Measurements from ENCODE around the gene TUT4. TPM values are rescaled to one million over a fixed set of nuclear protein-coding genes. Genes with fewer than 3 reads are reported as not detected.
A peak's percentile ranks its signal among the peaks of the same experiment; 100 is the strongest.

TUT4 gene
- total RNA-seq, 2 experiments from 2014 or later, result 88.0 to 101 TPM

- H3K27me3 Mint-ChIP-seq, result no peaks in the 10 kb centered on the region
- no peaks in the 10 kb centered on the region for H3K4me1 Mint-ChIP-seq
- no peak overlapping the region for H3K27ac Mint-ChIP-seq
- no peak overlapping the region for H3K4me3 Mint-ChIP-seq
- ChIA-PET CTCF (interaction anchor here (0.5 to 1.5 kb wide), 3 partner anchors 11 to 180 kb away, joined by 3 to 4 read pairs (median 3); no protein-coding TSS in a partner anchor), POLR2A (no interaction called here)
- DNase-seq, result no peak
- no peaks in the 10 kb centered on the region for H3K9me3 Mint-ChIP-seq
- peaks cover 49% of the 10 kb centered on the region for H3K36me3 Mint-ChIP-seq (ENCODE audit: low read depth)
Measured at GRCh38 chr1:52435211-52435610, 117.7 kb downstream of the TUT4 start.

DNA sequence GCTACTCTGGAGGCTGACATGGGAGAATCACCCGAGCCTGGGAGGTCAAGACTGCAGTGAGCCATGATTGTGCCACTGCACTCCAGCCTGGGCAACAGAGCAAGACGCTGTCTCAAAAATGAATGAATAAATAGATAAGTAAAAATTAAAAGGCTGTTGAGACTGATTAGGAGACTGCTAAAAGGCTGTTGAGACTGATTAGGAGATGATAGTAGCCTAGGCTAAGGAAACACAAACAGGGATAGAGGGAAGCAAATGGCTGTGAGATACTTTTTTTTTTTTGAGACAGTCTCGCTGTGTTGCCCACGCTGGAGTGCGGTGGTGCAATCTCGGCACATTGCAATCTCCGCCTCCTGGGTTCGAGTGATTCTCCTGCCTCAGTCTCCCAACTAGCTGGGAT is 120.1 kb downstream of the TUT4 start:
- Mint-ChIP-seq H3K4me1 (no peaks in the 10 kb centered on the region), H3K27me3 (no peaks in the 10 kb centered on the region), H3K27ac (no peak overlapping the region), H3K4me3 (no peak overlapping the region), H3K36me3 (ENCODE audit: low read depth) (peaks cover 51% of the 10 kb centered on the region), H3K9me3 (no peaks in the 10 kb centered on the region)
- ChIA-PET CTCF (no interaction called here), POLR2A (no interaction called here)
- DNase-seq, result no peak

GRCh38 chr1:52427152-52427551 is 125.7 kb downstream of the TUT4 start:
- peaks cover 39% of the 10 kb centered on the region for H3K4me1 Mint-ChIP-seq
- no peak overlapping the region for H3K27ac Mint-ChIP-seq
- POLR2A ChIA-PET, result no interaction called here
- CTCF ChIA-PET, result interaction anchor here (1.0 kb wide), 1 partner anchor 10 kb away, joined by 3 read pairs; no protein-coding TSS in a partner anchor
- H3K36me3 Mint-ChIP-seq (ENCODE audit: low read depth), result peaks cover 60% of the 10 kb centered on the region
- H3K9me3 Mint-ChIP-seq, result no peaks in the 10 kb centered on the region
- H3K4me3 Mint-ChIP-seq, result no peak overlapping the region
- no peak for DNase-seq
- H3K27me3 Mint-ChIP-seq, result no peaks in the 10 kb centered on the region

- Mint-ChIP-seq H3K27me3 (no peaks in the 10 kb centered on the region), H3K27ac (peak overlapping the region; percentile 99), H3K4me1 (peaks cover 43% of the 10 kb centered on the region), H3K9me3 (no peaks in the 10 kb centered on the region), H3K36me3 (ENCODE audit: low read depth) (peaks cover 63% of the 10 kb centered on the region), H3K4me3 (no peak overlapping the region)
- DNase-seq, result no peak
- ChIA-PET CTCF (no interaction called here), POLR2A (no interaction called here)
Measured at GRCh38 chr1:52426371-52426770, 126.5 kb downstream of the TUT4 start.

DNA sequence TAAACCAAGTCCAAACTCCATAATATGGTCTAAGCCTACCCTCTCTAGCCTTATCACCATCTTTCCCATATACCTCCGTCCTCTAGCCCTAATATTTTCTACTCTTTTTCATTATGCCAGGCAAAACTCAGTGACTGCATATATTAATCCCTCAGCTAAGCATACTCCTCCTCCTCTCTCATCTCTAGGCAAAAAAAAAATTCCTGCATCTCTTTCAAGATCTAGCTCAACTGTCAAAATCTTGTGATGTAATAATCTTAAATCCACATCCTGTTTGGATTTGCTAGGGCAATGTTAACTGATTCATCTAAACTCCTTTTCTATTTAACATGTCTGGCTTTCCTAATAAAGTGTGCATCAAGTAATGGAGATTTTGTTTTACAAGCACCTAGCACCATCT is 128.1 kb downstream of the TUT4 start:
- POLR2A ChIA-PET, result interaction anchor here (0.7 to 1.4 kb wide), 3 partner anchors 21 to 317 kb away, joined by 5 to 9 read pairs (median 7); partner anchors contain the start of genes ORC1, PRPF38A and TUT4
- Mint-ChIP-seq H3K4me3 (peak overlapping the region; percentile 56), H3K36me3 (ENCODE audit: low read depth) (peaks cover 61% of the 10 kb centered on the region), H3K27me3 (no peaks in the 10 kb centered on the region), H3K4me1 (peaks cover 47% of the 10 kb centered on the region), H3K9me3 (no peaks in the 10 kb centered on the region), H3K27ac (peak overlapping the region; percentile 99)
- no peak for DNase-seq
- CTCF ChIA-PET, result interaction anchor here (1.0 to 1.4 kb wide), 4 partner anchors 10 to 266 kb away, joined by 3 to 4 read pairs (median 4); partner anchors contain the start of genes ORC1 and PRPF38A

DNA sequence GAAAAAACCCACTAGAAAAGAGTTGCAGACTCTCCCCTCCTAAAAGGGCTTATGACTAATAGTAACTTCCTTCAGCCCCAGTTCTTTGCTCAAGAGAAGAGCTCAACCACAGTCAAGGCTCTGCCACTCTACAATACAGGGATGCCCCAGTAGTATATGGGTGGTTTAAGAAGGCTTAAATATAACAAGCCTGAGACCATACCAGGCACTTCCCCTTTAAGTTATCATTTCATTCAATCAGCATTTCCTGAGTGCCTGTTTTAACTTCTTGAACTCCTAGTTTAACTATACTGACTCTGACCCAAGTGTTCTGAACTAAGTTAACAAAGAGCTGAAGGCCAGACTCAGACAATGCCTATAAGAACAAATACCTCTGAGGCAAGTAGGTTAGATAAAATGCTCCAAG is 128.7 kb downstream of the TUT4 start:
- DNase-seq, result peak; percentile 53
- POLR2A ChIA-PET, result interaction anchor here (0.6 to 1.4 kb wide), 3 partner anchors 20 to 305 kb away, joined by 3 to 9 read pairs (median 5); partner anchors contain the start of genes ORC1, PRPF38A and TUT4
- CTCF ChIA-PET, result interaction anchor here (0.8 to 1.4 kb wide), 7 partner anchors 9 to 267 kb away, joined by 3 to 4 read pairs (median 3); partner anchors contain the start of genes ORC1 and PRPF38A
- peaks cover 67% of the 10 kb centered on the region for H3K36me3 Mint-ChIP-seq (ENCODE audit: low read depth)
- peaks cover 53% of the 10 kb centered on the region for H3K4me1 Mint-ChIP-seq
- H3K27ac Mint-ChIP-seq, result peak overlapping the region; percentile 99
- peak overlapping the region; percentile 56 for H3K4me3 Mint-ChIP-seq
- H3K27me3 Mint-ChIP-seq, result no peaks in the 10 kb centered on the region
- no peaks in the 10 kb centered on the region for H3K9me3 Mint-ChIP-seq

DNA sequence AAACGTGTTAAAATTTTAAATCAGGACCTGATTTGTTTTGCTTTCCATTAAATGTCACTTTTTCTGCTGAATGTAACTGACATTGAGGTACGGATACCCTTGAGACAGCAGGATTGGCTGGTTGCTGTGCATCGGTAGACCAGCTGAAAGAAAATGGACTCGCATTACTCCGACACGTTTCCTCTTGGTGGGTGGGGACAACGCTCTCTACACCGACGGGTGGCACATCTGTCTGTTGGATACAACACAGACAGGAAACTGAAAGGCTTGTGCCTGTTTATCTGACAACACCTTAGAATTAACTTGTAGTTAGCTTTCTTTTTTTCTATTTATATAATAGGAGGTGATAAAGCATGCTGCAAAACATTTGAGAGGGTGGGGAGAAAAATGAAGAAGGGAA is 129.1 kb downstream of the TUT4 start:
- H3K9me3 Mint-ChIP-seq, result no peaks in the 10 kb centered on the region
- ChIA-PET CTCF (interaction anchor here (0.8 to 1.4 kb wide), 6 partner anchors 8 to 236 kb away, joined by 3 to 4 read pairs (median 4); partner anchors contain the start of genes ORC1 and PRPF38A), POLR2A (interaction anchor here (0.6 to 1.4 kb wide), 4 partner anchors 20 to 305 kb away, joined by 3 to 9 read pairs (median 4); partner anchors contain the start of genes ORC1, PRPF38A and TUT4)
- H3K27me3 Mint-ChIP-seq, result no peaks in the 10 kb centered on the region
- H3K4me1 Mint-ChIP-seq, result peaks cover 55% of the 10 kb centered on the region
- H3K27ac Mint-ChIP-seq, result peak overlapping the region; percentile 99
- peak; percentile 87 for DNase-seq
- H3K36me3 Mint-ChIP-seq (ENCODE audit: low read depth), result peaks cover 69% of the 10 kb centered on the region
- peak overlapping the region; percentile 56 for H3K4me3 Mint-ChIP-seq

- peaks cover 58% of the 10 kb centered on the region for H3K4me1 Mint-ChIP-seq
- H3K27ac Mint-ChIP-seq, result peak overlapping the region; percentile 68
- H3K36me3 Mint-ChIP-seq (ENCODE audit: low read depth), result peaks cover 71% of the 10 kb centered on the region
- ChIA-PET POLR2A (interaction anchor here (0.8 kb wide), 1 partner anchor 97 kb away, joined by 3 read pairs; no protein-coding TSS in a partner anchor), CTCF (interaction anchor here (1.0 kb wide), 1 partner anchor 8 kb away, joined by 4 read pairs; no protein-coding TSS in a partner anchor)
- no peak overlapping the region for H3K4me3 Mint-ChIP-seq
- DNase-seq, result no peak
- no peaks in the 10 kb centered on the region for H3K9me3 Mint-ChIP-seq
- H3K27me3 Mint-ChIP-seq, result no peaks in the 10 kb centered on the region
Measured at GRCh38 chr1:52423055-52423454, 129.8 kb downstream of the TUT4 start.

DNA sequence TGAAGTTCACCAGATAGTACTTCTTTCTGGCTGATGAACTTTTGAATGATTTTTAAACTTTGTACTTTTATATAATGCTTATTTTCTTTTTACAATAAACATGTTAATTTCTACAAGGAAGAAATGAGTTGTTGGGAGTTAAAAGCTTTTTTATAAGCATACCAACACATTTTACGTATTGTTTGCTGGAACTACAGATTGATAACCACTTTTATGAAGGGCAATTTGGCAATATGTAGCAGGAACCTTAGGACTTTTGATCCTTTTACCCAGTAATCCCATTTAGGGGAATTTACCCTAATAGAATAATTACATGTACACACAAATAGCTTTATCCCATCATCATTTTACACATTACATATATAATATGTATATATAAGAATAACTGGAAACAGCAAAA is 132.2 kb downstream of the TUT4 start:
- no peak overlapping the region for H3K4me3 Mint-ChIP-seq
- H3K4me1 Mint-ChIP-seq, result peaks cover 53% of the 10 kb centered on the region
- H3K9me3 Mint-ChIP-seq, result no peaks in the 10 kb centered on the region
- H3K27me3 Mint-ChIP-seq, result no peaks in the 10 kb centered on the region
- POLR2A ChIA-PET, result no interaction called here
- DNase-seq, result no peak
- H3K36me3 Mint-ChIP-seq (ENCODE audit: low read depth), result peaks cover 74% of the 10 kb centered on the region
- CTCF ChIA-PET, result interaction anchor here (0.7 kb wide), 1 partner anchor 17 kb away, joined by 3 read pairs; the partner anchor contains the start of genes ORC1 and PRPF38A
- H3K27ac Mint-ChIP-seq, result no peak overlapping the region

GRCh38 chr1:52416811-52417210 is 136.1 kb downstream of the TUT4 start:
- POLR2A ChIA-PET, result no interaction called here

GRCh38 chr1:52414942-52415341 is 137.9 kb downstream of the TUT4 start:
- Mint-ChIP-seq H3K27ac (no peak overlapping the region), H3K4me1 (peaks cover 23% of the 10 kb centered on the region), H3K4me3 (no peak overlapping the region), H3K36me3 (ENCODE audit: low read depth) (peaks cover 85% of the 10 kb centered on the region), H3K9me3 (no peaks in the 10 kb centered on the region), H3K27me3 (no peaks in the 10 kb centered on the region)
- CTCF ChIA-PET, result interaction anchor here (0.8 to 2.8 kb wide), 2 partner anchors 9 to 11 kb away, joined by 4 to 7 read pairs; partner anchors contain the start of genes ORC1 and PRPF38A
- DNase-seq, result no peak
- POLR2A ChIA-PET, result no interaction called here

More at GRCh38 chr1:52416811-52417210, 136.1 kb downstream of the TUT4 start:
- Mint-ChIP-seq H3K27ac (no peak overlapping the region), H3K4me3 (no peak overlapping the region), H3K4me1 (peaks cover 27% of the 10 kb centered on the region), H3K9me3 (no peaks in the 10 kb centered on the region), H3K36me3 (ENCODE audit: low read depth) (peaks cover 80% of the 10 kb centered on the region), H3K27me3 (no peaks in the 10 kb centered on the region)
- DNase-seq, result no peak
- CTCF ChIA-PET, result no interaction called here

- DNase-seq, result no peak
- no peak overlapping the region for H3K27ac Mint-ChIP-seq
- peaks cover 82% of the 10 kb centered on the region for H3K36me3 Mint-ChIP-seq (ENCODE audit: low read depth)
- ChIA-PET POLR2A (no interaction called here), CTCF (interaction anchor here (1.1 to 2.8 kb wide), 2 partner anchors 9 to 273 kb away, joined by 3 to 7 read pairs; partner anchors contain the start of genes ORC1 and PRPF38A)
- H3K27me3 Mint-ChIP-seq, result no peaks in the 10 kb centered on the region
- peaks cover 18% of the 10 kb centered on the region for H3K4me1 Mint-ChIP-seq
- no peak overlapping the region for H3K4me3 Mint-ChIP-seq
- no peaks in the 10 kb centered on the region for H3K9me3 Mint-ChIP-seq
Measured at GRCh38 chr1:52413410-52413989, 139.4 kb downstream of the TUT4 start.

DNA sequence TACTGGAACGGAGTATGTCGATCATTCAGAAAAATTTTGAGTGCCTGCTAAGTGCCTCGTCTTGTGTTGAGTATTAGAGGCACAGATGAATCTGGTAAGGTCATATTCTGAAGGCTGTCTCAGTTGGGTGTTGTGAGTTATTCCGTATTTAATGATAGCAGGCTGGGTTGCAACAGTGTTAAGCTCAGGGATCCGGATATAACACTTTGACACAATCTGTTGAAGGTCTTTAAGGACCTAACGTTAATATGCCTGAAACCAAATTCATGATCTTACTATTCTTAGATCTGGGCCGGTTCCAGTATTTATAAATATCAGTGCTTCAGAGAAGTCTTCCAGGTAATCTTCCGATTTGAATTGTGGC is 147.9 kb downstream of the TUT4 start:
- peaks cover 56% of the 10 kb centered on the region for H3K36me3 Mint-ChIP-seq (ENCODE audit: low read depth)
- H3K27me3 Mint-ChIP-seq, result no peaks in the 10 kb centered on the region
- CTCF ChIA-PET, result interaction anchor here (0.6 to 2.7 kb wide), 15 partner anchors 9 to 605 kb away, joined by 3 to 13 read pairs (median 4); partner anchors contain the start of gene CC2D1B
- no peak for DNase-seq
- no peaks in the 10 kb centered on the region for H3K9me3 Mint-ChIP-seq
- H3K4me1 Mint-ChIP-seq, result peaks cover 60% of the 10 kb centered on the region
- POLR2A ChIA-PET, result interaction anchor here (0.6 to 1.6 kb wide), 3 partner anchors 20 to 149 kb away, joined by 3 to 9 read pairs (median 3); partner anchors contain the start of gene TUT4
- peak overlapping the region; percentile 99 for H3K4me3 Mint-ChIP-seq
- peak overlapping the region; percentile 99 for H3K27ac Mint-ChIP-seq
